Aorta (tissue), 4 donors: ENCODE measurements around the gene ZNF98. TPM values are rescaled to one million over a fixed set of nuclear protein-coding genes. Genes with fewer than 3 reads are reported as not detected.

Source experiments
- polyA plus RNA-seq, 2 donors: library from polyadenylated mRNA; stranded (reverse); fragments of 200-250 nt; gene quantifications; one replicate each; pipeline ENCODE4 v1.2.3, GENCODE V29; 2013
- total RNA-seq, 2 donors: library from RNA; stranded (reverse); fragmentation: NEBNext Ultra II Directional; extraction: Animal tissue kit (Norgen Biotek cat#: 25700); gene quantifications; one replicate each; pipeline ENCODE4 v1.2.1, GENCODE V29; 2021
- donor health status: healthy with polysubstance abuse.
- donor health status: Bipolar disorder and iron deficiency.
- donor health status: DM: no; HTN: no; CAD: no.
- donor health status: DM: yes; HTN: yes; CAD: no.

Gene ZNF98
- total and polyA plus RNA-seq, 4 donors: 0.18 to 4.9 (median 4.4) TPM; not detected in 1

Other genes starting within 250 kb of the ZNF98 start
- gene ZNF676, start 225.4 kb downstream of the ZNF98 start, total RNA-seq: 1 to 10 TPM; 5.3 to 8.5 TPM
- 1 to 10 TPM in 1 of 2 donors, not detected in 1; 1.2 TPM for gene ZNF676, start 225.4 kb downstream of the ZNF98 start, polyA plus RNA-seq
- gene ZNF729, start 135.9 kb downstream of the ZNF98 start, total RNA-seq: not detected
- not detected for gene ZNF729, start 135.9 kb downstream of the ZNF98 start, polyA plus RNA-seq
- under 1 TPM; 0.36 to 0.51 TPM for gene ZNF492, start 212.0 kb upstream of the ZNF98 start, total RNA-seq
- not detected for gene ZNF492, start 212.0 kb upstream of the ZNF98 start, polyA plus RNA-seq